Brain microvascular endothelial cell (primary cell): Measurements from ENCODE around the gene IL17RE.
"Not testable (repeated sequence)": the region's sequence is repeated elsewhere in the genome, so short reads cannot be mapped to it uniquely, and the experiment has no call there.

ENCODE experiments used
- DNase-seq: peaks from one replicate; pipeline ENCODE4 v3.0.0-alpha.2; 2020
- H3K27ac ChIP-seq: fragments of 250-450 bp; sonication (Bioruptor Pico); 2 replicates; pipeline ENCODE4 v1.5.1; 2020; ENCODE audit warnings: mild to moderate bottlenecking, moderate library complexity
- H3K27me3 ChIP-seq: fragments of 250-450 bp; sonication (Bioruptor Pico); replicated peaks from 2 replicates; pipeline ENCODE4 v1.5.1; 2020; ENCODE audit warnings: mild to moderate bottlenecking
- H3K36me3 ChIP-seq: fragments of 250-450 bp; sonication (Bioruptor Pico); replicated peaks from 2 replicates; pipeline ENCODE4 v1.5.1; 2020; ENCODE audit warnings: mild to moderate bottlenecking
- H3K4me3 ChIP-seq: 2 replicates; pipeline ENCODE4 v1.5.1; 2011; ENCODE audit warnings: low read depth, mild to moderate bottlenecking, control low read depth, low read length, moderate library complexity
- in situ Hi-C: cut with HindIII; loops from 2 replicates; pipeline ENCODE4 v1.10.0; 2017; ENCODE audit warnings: low sequenced_read_pairs, low pct_ligation_motif_present
- TF ChIP-seq, protein P1 (sequence below): IDR thresholded peaks from 2 replicates; pipeline ENCODE4 v1.5.1; 2011; ENCODE audit warnings: low read depth, mild to moderate bottlenecking, moderate library complexity, low read length, control low read depth, inconsistent platforms; ENCODE audit errors: missing control alignments

Gene IL17RE, protein sequence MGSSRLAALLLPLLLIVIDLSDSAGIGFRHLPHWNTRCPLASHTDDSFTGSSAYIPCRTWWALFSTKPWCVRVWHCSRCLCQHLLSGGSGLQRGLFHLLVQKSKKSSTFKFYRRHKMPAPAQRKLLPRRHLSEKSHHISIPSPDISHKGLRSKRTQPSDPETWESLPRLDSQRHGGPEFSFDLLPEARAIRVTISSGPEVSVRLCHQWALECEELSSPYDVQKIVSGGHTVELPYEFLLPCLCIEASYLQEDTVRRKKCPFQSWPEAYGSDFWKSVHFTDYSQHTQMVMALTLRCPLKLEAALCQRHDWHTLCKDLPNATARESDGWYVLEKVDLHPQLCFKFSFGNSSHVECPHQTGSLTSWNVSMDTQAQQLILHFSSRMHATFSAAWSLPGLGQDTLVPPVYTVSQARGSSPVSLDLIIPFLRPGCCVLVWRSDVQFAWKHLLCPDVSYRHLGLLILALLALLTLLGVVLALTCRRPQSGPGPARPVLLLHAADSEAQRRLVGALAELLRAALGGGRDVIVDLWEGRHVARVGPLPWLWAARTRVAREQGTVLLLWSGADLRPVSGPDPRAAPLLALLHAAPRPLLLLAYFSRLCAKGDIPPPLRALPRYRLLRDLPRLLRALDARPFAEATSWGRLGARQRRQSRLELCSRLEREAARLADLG

DNA sequence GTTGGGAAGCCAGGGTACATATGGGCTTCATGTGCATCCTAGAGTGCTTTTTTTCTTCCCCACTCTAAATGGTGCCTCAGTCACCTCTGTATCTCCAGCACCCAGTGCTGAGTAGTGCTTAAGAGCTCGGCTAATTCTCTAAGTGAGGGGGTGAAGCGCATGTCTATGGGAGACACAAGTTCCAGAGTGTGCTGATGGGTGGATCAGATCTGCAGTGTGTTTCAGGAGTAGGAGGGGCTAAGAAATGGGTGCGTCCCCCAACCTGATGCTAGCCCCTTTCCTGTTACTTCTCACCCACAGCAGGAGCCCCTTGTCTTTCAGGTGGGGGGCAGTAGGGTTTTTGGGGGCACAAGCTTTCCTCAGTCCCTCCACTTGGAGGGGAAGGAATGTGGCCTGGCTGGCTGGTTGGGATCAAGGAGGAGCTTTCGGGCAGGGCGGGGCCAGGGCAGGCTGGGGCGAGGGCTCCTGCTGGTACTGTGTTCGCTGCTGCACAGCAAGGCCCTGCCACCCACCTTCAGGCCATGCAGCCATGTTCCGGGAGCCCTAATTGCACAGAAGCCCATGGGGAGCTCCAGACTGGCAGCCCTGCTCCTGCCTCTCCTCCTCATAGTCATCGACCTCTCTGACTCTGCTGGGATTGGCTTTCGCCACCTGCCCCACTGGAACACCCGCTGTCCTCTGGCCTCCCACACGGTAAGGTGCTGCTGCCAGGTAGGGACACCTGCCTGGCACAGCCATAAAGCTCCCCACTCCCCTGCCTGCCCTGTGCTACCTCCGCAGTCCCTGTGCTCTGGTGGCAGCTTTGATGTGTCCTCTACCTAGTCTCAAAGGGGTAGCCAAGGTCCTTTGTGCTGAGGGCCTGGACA is at the start of gene IL17RE:
Gene IL17RE (plus strand): TSS at position 477 of the 866 bp plus-strand sequence. CDS start 85 bp downstream, at position 562.
- H3K27me3 ChIP-seq: no peaks in the 10 kb centered on the region
- in situ Hi-C loops: no loop called here
- TF ChIP-seq, protein P1, sequence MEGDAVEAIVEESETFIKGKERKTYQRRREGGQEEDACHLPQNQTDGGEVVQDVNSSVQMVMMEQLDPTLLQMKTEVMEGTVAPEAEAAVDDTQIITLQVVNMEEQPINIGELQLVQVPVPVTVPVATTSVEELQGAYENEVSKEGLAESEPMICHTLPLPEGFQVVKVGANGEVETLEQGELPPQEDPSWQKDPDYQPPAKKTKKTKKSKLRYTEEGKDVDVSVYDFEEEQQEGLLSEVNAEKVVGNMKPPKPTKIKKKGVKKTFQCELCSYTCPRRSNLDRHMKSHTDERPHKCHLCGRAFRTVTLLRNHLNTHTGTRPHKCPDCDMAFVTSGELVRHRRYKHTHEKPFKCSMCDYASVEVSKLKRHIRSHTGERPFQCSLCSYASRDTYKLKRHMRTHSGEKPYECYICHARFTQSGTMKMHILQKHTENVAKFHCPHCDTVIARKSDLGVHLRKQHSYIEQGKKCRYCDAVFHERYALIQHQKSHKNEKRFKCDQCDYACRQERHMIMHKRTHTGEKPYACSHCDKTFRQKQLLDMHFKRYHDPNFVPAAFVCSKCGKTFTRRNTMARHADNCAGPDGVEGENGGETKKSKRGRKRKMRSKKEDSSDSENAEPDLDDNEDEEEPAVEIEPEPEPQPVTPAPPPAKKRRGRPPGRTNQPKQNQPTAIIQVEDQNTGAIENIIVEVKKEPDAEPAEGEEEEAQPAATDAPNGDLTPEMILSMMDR: no peak
- no peak within 1 kb of the TSS for H3K27ac ChIP-seq
- H3K4me3 ChIP-seq: no peak within 1 kb of the TSS
- H3K36me3 ChIP-seq: no peaks in the 10 kb centered on the region
- DNase-seq: no peak

DNA sequence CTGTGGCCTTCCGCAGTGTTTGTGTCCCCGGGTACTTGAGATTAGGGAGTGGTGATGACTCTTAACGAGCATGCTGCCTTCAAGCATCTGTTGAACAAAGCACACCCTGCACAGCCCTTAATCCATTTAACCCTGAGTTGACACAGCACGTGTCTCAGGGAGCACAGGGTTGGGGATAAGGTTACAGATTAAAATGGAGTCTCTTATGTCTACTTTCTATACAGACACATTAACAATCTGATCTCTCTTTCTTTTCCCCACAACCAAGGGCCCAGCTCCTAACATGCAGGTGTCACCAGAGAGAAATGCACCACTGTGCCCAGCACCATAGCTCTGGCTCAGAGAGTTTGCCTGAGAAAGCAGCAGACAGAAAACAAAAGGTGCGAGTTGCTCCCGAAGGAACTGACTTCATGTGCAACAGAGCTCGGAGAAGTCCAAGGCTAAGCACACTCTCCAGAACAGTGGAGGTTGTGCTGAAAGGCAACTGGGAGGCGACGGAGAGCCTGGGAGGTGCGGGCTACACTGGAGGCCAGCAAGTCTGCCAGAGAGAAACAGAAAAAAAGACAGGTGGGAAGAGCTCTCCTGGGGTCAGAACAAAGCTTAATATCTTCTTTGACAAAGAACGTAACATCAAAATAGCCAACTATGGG is 48.2 kb upstream of the IL17RE start:
- H3K4me3 ChIP-seq, DNase-seq, H3K27ac ChIP-seq, H3K36me3 ChIP-seq, H3K27me3 ChIP-seq, in situ Hi-C loops: not testable (repeated sequence)

DNA sequence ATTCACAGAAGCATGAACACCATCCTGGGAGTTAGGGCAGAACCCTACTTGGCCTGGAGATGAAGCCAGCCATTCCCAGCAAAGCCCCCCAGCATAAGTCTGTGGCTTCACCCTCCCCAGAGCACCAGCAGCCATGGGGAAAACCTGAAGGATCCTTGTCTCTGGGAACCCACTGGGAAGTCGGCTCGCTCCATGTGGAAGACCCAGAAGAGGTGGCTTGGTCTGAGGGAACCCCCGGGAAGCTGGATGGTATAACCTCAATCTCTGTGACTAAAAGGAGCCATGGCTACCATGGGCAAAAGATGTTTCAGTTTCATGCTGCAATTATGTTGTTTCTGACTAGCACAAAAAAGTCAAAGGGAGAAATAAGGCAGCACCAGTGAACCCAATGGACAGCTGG is 47.1 kb upstream of the IL17RE start:
- no peak for DNase-seq
- Histone ChIP-seq H3K36me3 (no peaks in the 10 kb centered on the region), H3K27ac (no peak overlapping the region), H3K27me3 (peaks cover 6% of the 10 kb centered on the region), H3K4me3 (no peak overlapping the region)
- TF ChIP-seq, protein P1: no peak
- in situ Hi-C loops: no loop called here

DNA sequence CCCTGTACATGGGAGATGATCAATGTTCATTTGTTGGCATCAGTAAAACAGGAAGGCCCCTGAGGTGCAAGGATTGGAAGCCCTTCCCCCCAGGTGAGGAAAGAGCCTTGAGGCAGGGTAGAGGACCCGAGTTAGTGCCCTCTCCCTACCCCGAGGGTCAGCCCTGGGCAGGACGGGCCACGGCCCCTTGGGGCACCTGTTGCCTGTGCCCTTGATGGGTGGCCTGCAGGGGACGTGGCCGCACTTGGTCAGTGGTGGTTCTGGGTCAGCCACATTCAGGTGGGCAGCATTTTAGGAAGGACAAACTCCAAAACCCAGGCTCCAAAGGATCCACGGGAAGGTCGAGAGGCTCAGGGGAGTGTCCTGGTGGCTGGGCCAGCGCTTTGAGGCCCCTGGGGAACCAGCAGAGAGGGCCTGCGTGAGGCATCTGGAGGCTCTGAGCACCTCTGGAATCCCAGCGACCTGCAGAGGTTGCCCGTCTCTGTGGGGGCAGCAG is 43.1 kb upstream of the IL17RE start:
- Histone ChIP-seq H3K27ac (no peak overlapping the region), H3K36me3 (no peaks in the 10 kb centered on the region), H3K27me3 (no peaks in the 10 kb centered on the region), H3K4me3 (no peak overlapping the region)
- DNase-seq: no peak
- in situ Hi-C loops: no loop called here
- TF ChIP-seq, protein P1: no peak

DNA sequence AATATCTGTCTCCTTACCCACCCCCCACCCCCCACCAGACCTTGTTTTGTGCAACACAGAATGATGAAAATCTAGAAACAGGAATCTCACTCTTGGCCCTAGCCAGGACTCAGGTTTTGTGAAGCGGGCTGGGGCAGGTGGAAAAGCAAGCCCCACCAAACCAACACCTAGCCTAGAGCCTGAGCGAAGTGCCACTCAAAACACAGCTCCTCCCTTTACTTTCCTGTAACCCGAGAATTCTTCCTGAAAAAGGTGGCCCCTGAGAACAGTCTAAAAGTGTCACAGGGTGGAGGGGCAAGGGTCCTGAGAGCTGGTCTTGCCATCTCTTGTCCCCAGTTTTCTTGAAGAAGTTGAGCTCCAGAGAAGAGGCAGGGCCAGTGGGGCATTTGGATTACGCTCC is 41.4 kb upstream of the IL17RE start:
- H3K27me3 ChIP-seq: no peaks in the 10 kb centered on the region
- H3K27ac ChIP-seq: no peak overlapping the region
- no peak for DNase-seq
- in situ Hi-C loops: no loop called here
- H3K36me3 ChIP-seq: no peaks in the 10 kb centered on the region
- TF ChIP-seq, protein P1: no peak
- H3K4me3 ChIP-seq: no peak overlapping the region
